Measurements from ENCODE around the gene NEURL1B. TPM values are rescaled to one million over a fixed set of nuclear protein-coding genes. Genes with fewer than 3 reads are reported as not detected.

NEURL1B gene
- total and polyA plus RNA-seq, 2 donors (not counting 1 experiment from before 2014, with no cell fraction given), result 0.06 to 0.17 TPM

DNA sequence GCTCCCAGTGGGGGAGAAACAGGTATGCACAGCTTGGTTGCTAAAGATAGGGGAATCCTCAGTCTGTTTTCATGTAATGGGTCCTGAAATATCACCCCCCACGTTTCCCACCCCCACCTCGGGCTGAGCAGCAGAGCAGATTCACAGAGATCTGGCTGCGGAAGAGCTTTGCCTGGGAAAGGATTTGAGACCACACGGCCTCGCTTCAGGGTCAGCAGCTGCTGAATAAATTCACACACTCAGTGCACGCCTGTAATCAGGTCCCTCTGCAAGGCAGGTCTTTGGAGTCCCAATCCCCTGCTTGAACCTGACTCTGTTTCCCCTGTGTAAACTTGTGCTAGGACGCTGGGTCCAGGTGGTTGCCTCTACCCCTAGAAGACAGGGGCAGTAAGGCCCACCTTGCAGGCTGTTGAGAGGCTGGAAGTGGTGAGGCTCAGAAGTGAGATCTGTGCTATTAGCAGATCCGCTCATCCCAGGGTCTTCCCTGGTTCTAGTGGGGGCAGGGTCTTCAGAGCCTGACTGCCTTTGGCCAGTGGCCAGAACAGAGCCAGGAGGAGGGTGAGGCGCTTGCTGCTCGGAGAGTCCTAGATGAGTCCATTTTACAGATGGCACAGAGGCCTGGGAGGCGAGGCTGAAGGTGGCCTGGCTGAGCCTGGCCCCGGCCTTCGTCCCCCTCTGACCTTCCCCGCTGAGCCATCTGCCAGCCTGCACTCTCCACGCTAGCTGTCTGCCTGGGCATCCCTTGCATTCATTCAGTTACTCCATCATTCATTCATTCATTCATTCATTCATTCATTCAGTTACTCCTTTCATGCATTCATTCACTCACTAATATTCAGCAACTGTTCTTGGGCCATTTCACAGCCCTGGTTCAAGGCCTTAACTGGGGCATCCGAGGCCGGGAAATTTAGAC lies 16.7 kb upstream of the NEURL1B start:
- H3K27me3 Mint-ChIP-seq, result peaks cover 5% of the 10 kb centered on the region
- no peak for TF ChIP-seq EZH2 (IDR thresholded peaks at IDR 0.05; ENCODE audit: borderline replicate concordance, insufficient read depth, low read depth, low read length, poor library complexity, severe bottlenecking)
- TF ChIP-seq, protein P1, sequence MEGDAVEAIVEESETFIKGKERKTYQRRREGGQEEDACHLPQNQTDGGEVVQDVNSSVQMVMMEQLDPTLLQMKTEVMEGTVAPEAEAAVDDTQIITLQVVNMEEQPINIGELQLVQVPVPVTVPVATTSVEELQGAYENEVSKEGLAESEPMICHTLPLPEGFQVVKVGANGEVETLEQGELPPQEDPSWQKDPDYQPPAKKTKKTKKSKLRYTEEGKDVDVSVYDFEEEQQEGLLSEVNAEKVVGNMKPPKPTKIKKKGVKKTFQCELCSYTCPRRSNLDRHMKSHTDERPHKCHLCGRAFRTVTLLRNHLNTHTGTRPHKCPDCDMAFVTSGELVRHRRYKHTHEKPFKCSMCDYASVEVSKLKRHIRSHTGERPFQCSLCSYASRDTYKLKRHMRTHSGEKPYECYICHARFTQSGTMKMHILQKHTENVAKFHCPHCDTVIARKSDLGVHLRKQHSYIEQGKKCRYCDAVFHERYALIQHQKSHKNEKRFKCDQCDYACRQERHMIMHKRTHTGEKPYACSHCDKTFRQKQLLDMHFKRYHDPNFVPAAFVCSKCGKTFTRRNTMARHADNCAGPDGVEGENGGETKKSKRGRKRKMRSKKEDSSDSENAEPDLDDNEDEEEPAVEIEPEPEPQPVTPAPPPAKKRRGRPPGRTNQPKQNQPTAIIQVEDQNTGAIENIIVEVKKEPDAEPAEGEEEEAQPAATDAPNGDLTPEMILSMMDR (IDR thresholded peaks at IDR 0.05), result no peak
- H3K9me3 ChIP-seq (ENCODE audit: control extremely low read depth in 1 of 3, control insufficient read depth in 2 of 3, insufficient read depth in 1 of 3, low read length in 2 of 3), result no peaks in the 10 kb centered on the region
- intact Hi-C loops (cut with micrococcal nuclease), result no loop called here
- H3K79me2 ChIP-seq (ENCODE audit: control insufficient read depth, insufficient read depth, low read length), result no peaks in the 10 kb centered on the region
- ATAC-seq (ENCODE audit: low read depth) (no peak), DNase-seq (no peak)
- no peak overlapping the region for H3K4me2 ChIP-seq (replicated peaks; ENCODE audit: low read depth, low read length, poor library complexity, severe bottlenecking)
- no peak overlapping the region for H3K4me3 ChIP-seq (ENCODE audit: control extremely low read depth in 1 of 5, extremely low read depth in 1 of 5, insufficient read depth in 1 of 5, low read depth in 2 of 5, low read length in 4 of 5)
- H3K27me3 ChIP-seq (replicated peaks in 1 of 4; ENCODE audit: control extremely low read depth in 1 of 4, control insufficient read depth in 3 of 4, insufficient read depth in 4 of 4, low read length in 3 of 4), result no peaks in the 10 kb centered on the region
- H3K4me3 Mint-ChIP-seq, result no peak overlapping the region
- no peaks in the 10 kb centered on the region for H3K4me1 Mint-ChIP-seq
- CTCF ChIA-PET, result no interaction called here
- H3K36me3 ChIP-seq (replicated peaks in 1 of 2; ENCODE audit: control extremely low read depth in 1 of 2, control insufficient read depth in 1 of 2, extremely low read depth in 1 of 2, insufficient read depth in 2 of 2, low read length in 1 of 2), result no peaks in the 10 kb centered on the region
- H3K9me3 Mint-ChIP-seq (ENCODE audit: insufficient read depth), result no peaks in the 10 kb centered on the region
- H2AFZ ChIP-seq (ENCODE audit: insufficient read depth, low read depth, low read length, poor library complexity, severe bottlenecking), result no peak overlapping the region
- H3K27ac ChIP-seq (ENCODE audit: low read length in 2 of 2), result no peak overlapping the region
- POLR2A ChIA-PET, result no interaction called here
- 82% methylated on average over 16 of the region's 17 CpGs for WGBS (ENCODE audit: insufficient coverage)
- H3K4me1 ChIP-seq (ENCODE audit: control insufficient read depth in 2 of 2, insufficient read depth in 2 of 2, low read length in 2 of 2), result no peaks in the 10 kb centered on the region
- H3K27ac Mint-ChIP-seq, result no peak overlapping the region
- H4K20me1 ChIP-seq (ENCODE audit: control insufficient read depth, insufficient read depth, low read length, poor library complexity, severe bottlenecking), result no peaks in the 10 kb centered on the region
- H3K9ac ChIP-seq (ENCODE audit: low read length), result no peak overlapping the region

Data from B cell (primary cell).